HepG2 (cell line): Measurements from ENCODE around the gene CLASP1. TPM values are rescaled to one million over a fixed set of nuclear protein-coding genes. Genes with fewer than 3 reads are reported as not detected.

Source experiments
- ARNTL ChIP-seq: sonication (generic); formaldehyde crosslinking; IDR thresholded peaks from 2 replicates; pipeline ENCODE4 v1.4.0; 2020; ENCODE audit warnings: mild to moderate bottlenecking, missing genetic modification reagents
- FOXC1 ChIP-seq: sonication (generic); formaldehyde crosslinking; IDR thresholded peaks from 2 replicates; pipeline ENCODE4 v1.8.0; 2022; ENCODE audit warnings: mild to moderate bottlenecking, missing genetic modification reagents, borderline replicate concordance
- KLF12 ChIP-seq: sonication (generic); formaldehyde crosslinking; IDR thresholded peaks from 2 replicates; pipeline ENCODE4 v1.4.0; 2020; ENCODE audit warnings: missing genetic modification reagents, borderline replicate concordance
- MAFF ChIP-seq: IDR thresholded peaks from 2 replicates; pipeline ENCODE4 v1.6.1; 2011; ENCODE audit warnings: low read depth, low read length, improper control_type of control experiment
- NFAT5 ChIP-seq: sonication (generic); formaldehyde crosslinking; IDR thresholded peaks from 2 replicates; pipeline ENCODE4 v1.4.0; 2020; ENCODE audit warnings: missing genetic modification reagents
- REL ChIP-seq: sonication (generic); formaldehyde crosslinking; conservative IDR thresholded peaks from 2 replicates; pipeline ENCODE4 v1.8.0; 2022; ENCODE audit warnings: mild to moderate bottlenecking, missing genetic modification reagents, moderate library complexity
- SRSF9 ChIP-seq: fragments of 200-400 bp; formaldehyde crosslinking; IDR thresholded peaks from 2 replicates; pipeline ENCODE4 v1.6.1; 2018; ENCODE audit warnings: borderline replicate concordance, mild to moderate bottlenecking, low read depth, low read length; ENCODE audit not compliant: insufficient read depth, poor library complexity, severe bottlenecking
- U2AF1 ChIP-seq: fragments of 200-400 bp; formaldehyde crosslinking; optimal IDR thresholded peaks from 2 replicates; pipeline ENCODE3; 2017; ENCODE audit warnings: mild to moderate bottlenecking, low read depth, low read length
- ZBTB34 ChIP-seq: sonication (generic); formaldehyde crosslinking; IDR thresholded peaks from 2 replicates; pipeline ENCODE4 v1.8.0; 2022; ENCODE audit warnings: mild to moderate bottlenecking, missing genetic modification reagents
- ZNF224 ChIP-seq: sonication (generic); formaldehyde crosslinking; IDR thresholded peaks from 2 replicates; pipeline ENCODE4 v1.5.0; 2020; ENCODE audit warnings: mild to moderate bottlenecking, missing genetic modification reagents
- ZNF276 ChIP-seq: sonication (generic); formaldehyde crosslinking; IDR thresholded peaks from 2 replicates; pipeline ENCODE4 v1.4.0; 2020; ENCODE audit warnings: mild to moderate bottlenecking, low read depth, missing genetic modification reagents
- ZNF597 ChIP-seq: sonication (generic); formaldehyde crosslinking; IDR thresholded peaks from 2 replicates; pipeline ENCODE4 v1.5.0; 2020; ENCODE audit warnings: missing genetic modification reagents
- ZNF607 ChIP-seq: sonication (generic); formaldehyde crosslinking; IDR thresholded peaks from 2 replicates; pipeline ENCODE4 v1.5.1; 2020; ENCODE audit warnings: missing genetic modification reagents, mild to moderate bottlenecking, borderline replicate concordance
- ZNF644 ChIP-seq: IDR thresholded peaks from 2 replicates; pipeline ENCODE4 v1.6.1; 2016; ENCODE audit warnings: low read depth
- ZNF780A ChIP-seq: sonication (generic); formaldehyde crosslinking; IDR thresholded peaks from 2 replicates; pipeline ENCODE4 v1.8.0; 2022; ENCODE audit warnings: mild to moderate bottlenecking, missing genetic modification reagents, moderate library complexity
- ZSCAN25 ChIP-seq: sonication (generic); formaldehyde crosslinking; IDR thresholded peaks from 2 replicates; pipeline ENCODE4 v1.8.0; 2022; ENCODE audit warnings: mild to moderate bottlenecking, missing genetic modification reagents
- ZXDC ChIP-seq: sonication (generic); formaldehyde crosslinking; IDR thresholded peaks from 2 replicates; pipeline ENCODE4 v1.5.0; 2020; ENCODE audit warnings: mild to moderate bottlenecking, missing genetic modification reagents
- polyA plus RNA-seq, 8 experiments: library from polyadenylated mRNA; depleted of rRNA in 3 of 8; stranded (reverse) in 7 of 8; unstranded in 1 of 8; fragments of >200 nt; fragmentation: Illumina TruSeq in 4 of 8; extraction: Trizol in 4 of 8; gene quantifications; 2 replicates each; pipeline versions ENCODE4 v1.2.1 to v1.2.3, GENCODE V29; 2011 to 2016; ENCODE audit warnings: low read depth in 4 of 8, missing spikeins in 1 of 8, mixed read lengths in 1 of 8; ENCODE audit not compliant: insufficient read depth in 1 of 8
- total RNA-seq, 5 experiments: library from RNA; depleted of rRNA; stranded (reverse); fragments of >200 nt; fragmentation: Illumina TruSeq; extraction: Trizol; gene quantifications; 2 replicates each; pipeline ENCODE4 v1.2.3, GENCODE V29; 2016; ENCODE audit warnings: low read depth in 1 of 5

CLASP1 gene
- total and polyA plus RNA-seq, 2 of the 13 experiments (the other 11 are each of a cell fraction or from before 2014, with no cell fraction given): 11.7 to 47.9 TPM

- TF ChIP-seq ZXDC (CRISPR knock-in tag) (0 out of 2 replicates have a peak, but pooled peaks have one; percentile 11), ZBTB34 (CRISPR knock-in tag) (no peak), ZNF644 (CRISPR knock-in tag) (no peak), ZSCAN25 (CRISPR knock-in tag) (peak; percentile 90), REL (CRISPR knock-in tag) (peak; percentile 61), ZNF607 (CRISPR knock-in tag) (no peak), ZNF276 (CRISPR knock-in tag) (0 out of 2 replicates have a peak, but pooled peaks have one; percentile 30), ARNTL (no peak), FOXC1 (CRISPR knock-in tag) (peak; percentile 77; the same call in 1 of the 2 replicates), NFAT5 (CRISPR knock-in tag) (peak; percentile 54; the same call in 1 of the 2 replicates), U2AF1 (no peak), ZNF597 (CRISPR knock-in tag) (no peak), ZNF224 (0 out of 2 replicates have a peak, but pooled peaks have one; percentile 20), ZNF780A (CRISPR knock-in tag) (no peak), KLF12 (CRISPR knock-in tag) (no peak), MAFF (no peak), SRSF9 (no peak)
Measured at GRCh38 chr2:121530212-121530705, 119.0 kb downstream of the CLASP1 start (continued).
